AG08396 (cell line): Measurements from ENCODE around the gene MITF.
A peak's percentile ranks its signal among the peaks of the same experiment; 100 is the strongest.
"Not testable (repeated sequence)": the region's sequence is repeated elsewhere in the genome, so short reads cannot be mapped to it uniquely, and the experiment has no call there.

Experiments
- DNase-seq: peaks from one replicate; pipeline ENCODE4 v3.0.0; 2012; ENCODE audit warnings: low spot score, mixed read lengths

MITF gene

GRCh38 chr3:69787436-69788168 is 48.3 kb downstream of the MITF start:
- peak; percentile 34 for DNase-seq

- DNase-seq, result peak; percentile 50
Measured at GRCh38 chr3:69791106-69791505, 51.8 kb downstream of the MITF start.

GRCh38 chr3:69791919-69792399 is 52.7 kb downstream of the MITF start:
- DNase-seq, result peak; percentile 33

- DNase-seq, result not testable (repeated sequence)
Measured at GRCh38 chr3:69796126-69796525, 56.9 kb downstream of the MITF start.

GRCh38 chr3:69803681-69804270 is 64.5 kb downstream of the MITF start:
- DNase-seq, result no peak

GRCh38 chr3:69805491-69805890 is 66.2 kb downstream of the MITF start:
- DNase-seq, result no peak

- DNase-seq, result peak; percentile 22
Measured at GRCh38 chr3:69806735-69807438, 67.6 kb downstream of the MITF start.

- DNase-seq, result no peak
Measured at GRCh38 chr3:69807674-69808073, 68.4 kb downstream of the MITF start.

GRCh38 chr3:69809076-69809835 is 70.0 kb downstream of the MITF start:
- DNase-seq, result no peak

GRCh38 chr3:69811452-69812401 is 72.5 kb downstream of the MITF start:
- DNase-seq, result no peak

GRCh38 chr3:69815970-69816369 is 76.7 kb downstream of the MITF start:
- no peak for DNase-seq

- DNase-seq, result no peak
Measured at GRCh38 chr3:69817988-69818387, 78.7 kb downstream of the MITF start.

- no peak for DNase-seq
Measured at GRCh38 chr3:69819282-69819681, 80.0 kb downstream of the MITF start.

- no peak for DNase-seq
Measured at GRCh38 chr3:69821133-69821532, 81.9 kb downstream of the MITF start.

GRCh38 chr3:69823743-69824142 is 84.5 kb downstream of the MITF start:
- no peak for DNase-seq

GRCh38 chr3:69825446-69825845 is 86.2 kb downstream of the MITF start:
- no peak for DNase-seq

GRCh38 chr3:69827127-69827526 is 87.9 kb downstream of the MITF start:
- no peak for DNase-seq

- no peak for DNase-seq
Measured at GRCh38 chr3:69828817-69829216, 89.6 kb downstream of the MITF start.

- DNase-seq, result no peak
Measured at GRCh38 chr3:69830147-69830546, 90.9 kb downstream of the MITF start.

GRCh38 chr3:69831737-69832136 is 92.5 kb downstream of the MITF start:
- DNase-seq, result no peak

- no peak for DNase-seq
Measured at GRCh38 chr3:69833591-69833990, 94.3 kb downstream of the MITF start.
